Esophagus squamous epithelium (tissue), 5 donors: ENCODE data around the gene CTCF. TPM values are rescaled to one million over a fixed set of nuclear protein-coding genes. Genes with fewer than 3 reads are reported as not detected.

Source experiments
- DNase-seq: peaks from one replicate; lab custom pipeline; 2025; lab: John Stamatoyannopoulos, UW
- H3K27ac ChIP-seq, 4 donors: fragments of 200-600 bp; sonication (generic); one replicate each; pipeline ENCODE4 v1.5.1; 2016 to 2019; ENCODE audit warnings: mild to moderate bottlenecking in 1 of 4
- H3K27me3 ChIP-seq, 4 donors: fragments of 200-600 bp; sonication (generic); 1 replicate in 3 of 4; 2 replicates in 1 of 4; pipeline versions ENCODE4 v1.5.1 to v1.6.0; 2017 to 2021; ENCODE audit warnings: antibody characterized with exemption in 1 of 4
- H3K36me3 ChIP-seq, 3 donors: fragments of 200-600 bp; sonication (generic); one replicate each; pipeline ENCODE4 v1.5.1; 2016 to 2019
- H3K4me1 ChIP-seq, 3 donors: fragments of 200-600 bp; sonication (generic); one replicate each; pipeline ENCODE4 v1.5.1; 2017 to 2019
- H3K4me3 ChIP-seq, 4 donors: fragments of 200-600 bp; sonication (generic); 1 replicate in 3 of 4; 2 replicates in 1 of 4; pipeline ENCODE4 v1.5.1; 2016 to 2019; ENCODE audit warnings: mild to moderate bottlenecking in 2 of 4, moderate library complexity in 1 of 4
- H3K9me3 ChIP-seq, 3 donors: fragments of 200-600 bp; sonication (generic); one replicate each; pipeline ENCODE4 v1.5.1; 2016 to 2019
- POLR2A ChIP-seq, 4 donors: fragments of 450-650 bp; IDR thresholded peaks; one replicate each; pipeline ENCODE4 v1.6.1; 2017; ENCODE audit warnings: antibody characterized with exemption in 4 of 4, mild to moderate bottlenecking in 4 of 4, moderate library complexity in 3 of 4
- WGBS, 2 donors: methylation state at CpG; one replicate each; pipeline ENCODE4 v1.1.5; 2018; 5-methylcytosine and 5-hydroxymethylcytosine counted together
- intact Hi-C: fragments of 100-400 bp; cut with DNase I; formaldehyde crosslinking; loops from one replicate; pipeline ENCODE4 v1.15.0; 2022
- total RNA-seq, 4 donors: library from RNA; depleted of rRNA; stranded (reverse); fragments of >200 nt; gene quantifications; one replicate each; pipeline ENCODE4 v1.1.0, GENCODE V29; 2016
- TF ChIP-seq, protein P1 (sequence below), 6 experiments: fragments of 450-650 bp in 4 of 6; fragments of 200-600 bp in 2 of 6; sonication (generic) in 2 of 6; IDR thresholded peaks; one replicate each; pipeline ENCODE4 v1.5.1; 2016 to 2019; ENCODE audit warnings: antibody characterized with exemption in 6 of 6, mild to moderate bottlenecking in 4 of 6, moderate library complexity in 4 of 6
- donor health status: DM: yes; HTN: yes; CAD: no.

Gene CTCF
- total RNA-seq, 4 donors from 2014 or later = 29.9 to 35.5 (median 33.5) TPM

DNA sequence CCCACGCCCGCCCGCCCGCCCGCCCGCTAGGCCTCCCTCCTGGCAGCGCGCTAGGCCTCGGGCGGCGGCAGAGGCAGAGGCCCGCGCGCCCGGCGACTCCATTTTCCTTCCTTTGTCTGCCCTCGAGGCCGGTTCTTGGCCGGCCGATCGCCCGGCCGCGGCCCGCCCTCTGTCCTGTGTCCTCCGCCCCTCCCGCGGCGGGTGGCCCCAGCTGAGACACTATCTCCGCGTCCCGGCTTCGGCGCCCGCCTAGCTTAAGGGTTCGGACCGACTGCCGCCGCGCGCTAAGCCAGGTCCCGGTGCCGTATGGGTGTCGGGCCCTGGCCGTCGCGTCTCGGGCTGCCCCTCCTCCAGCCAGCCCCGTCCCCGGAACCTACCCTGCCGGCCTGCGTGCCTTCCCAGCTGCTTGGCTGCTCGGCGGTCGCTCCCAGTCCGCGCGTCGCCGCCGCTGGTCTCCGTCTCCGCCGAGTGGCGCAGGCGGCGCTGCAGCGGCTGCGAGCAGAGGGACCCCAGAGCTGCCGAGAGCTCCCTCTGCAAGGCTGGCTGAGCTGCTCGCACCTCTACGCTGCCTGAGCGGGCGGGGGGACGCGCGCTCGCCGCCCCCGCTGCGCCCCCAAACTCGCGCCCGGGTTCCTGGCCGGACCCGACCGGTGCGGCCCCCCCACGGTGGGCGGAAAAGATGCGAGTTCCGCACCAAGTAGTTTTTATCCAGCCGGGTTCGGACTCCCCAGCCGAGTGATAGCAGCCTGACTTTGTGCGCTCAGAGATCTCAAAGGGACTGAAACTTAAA lies 787 bp downstream of the CTCF start:
- no peak for DNase-seq
- Histone ChIP-seq H3K4me1 (peaks cover 15 to 62% (median 29%) of the 10 kb centered on the region in 3 donors), H3K27ac (peak overlapping the region; percentile 100), H3K36me3 (no peaks in the 10 kb centered on the region), H3K9me3 (no peaks in the 10 kb centered on the region), H3K27me3 (no peaks in the 10 kb centered on the region), H3K4me3 (peak overlapping the region; percentile 62 to 98 (median 91))
- whole genome bisulfite sequencing, 2 donors = 0% methylated on average over 6 to 12 of the region's 96 CpGs
- TF ChIP-seq POLR2A (IDR thresholded peaks at IDR 0.05) = no peak
- TF ChIP-seq, protein P1, sequence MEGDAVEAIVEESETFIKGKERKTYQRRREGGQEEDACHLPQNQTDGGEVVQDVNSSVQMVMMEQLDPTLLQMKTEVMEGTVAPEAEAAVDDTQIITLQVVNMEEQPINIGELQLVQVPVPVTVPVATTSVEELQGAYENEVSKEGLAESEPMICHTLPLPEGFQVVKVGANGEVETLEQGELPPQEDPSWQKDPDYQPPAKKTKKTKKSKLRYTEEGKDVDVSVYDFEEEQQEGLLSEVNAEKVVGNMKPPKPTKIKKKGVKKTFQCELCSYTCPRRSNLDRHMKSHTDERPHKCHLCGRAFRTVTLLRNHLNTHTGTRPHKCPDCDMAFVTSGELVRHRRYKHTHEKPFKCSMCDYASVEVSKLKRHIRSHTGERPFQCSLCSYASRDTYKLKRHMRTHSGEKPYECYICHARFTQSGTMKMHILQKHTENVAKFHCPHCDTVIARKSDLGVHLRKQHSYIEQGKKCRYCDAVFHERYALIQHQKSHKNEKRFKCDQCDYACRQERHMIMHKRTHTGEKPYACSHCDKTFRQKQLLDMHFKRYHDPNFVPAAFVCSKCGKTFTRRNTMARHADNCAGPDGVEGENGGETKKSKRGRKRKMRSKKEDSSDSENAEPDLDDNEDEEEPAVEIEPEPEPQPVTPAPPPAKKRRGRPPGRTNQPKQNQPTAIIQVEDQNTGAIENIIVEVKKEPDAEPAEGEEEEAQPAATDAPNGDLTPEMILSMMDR (IDR thresholded peaks at IDR 0.05) = peak in 4 of 6 experiments; percentile 4 to 24 (median 18)
- intact Hi-C loops = loop anchor here (10.0 kb wide), 1 partner anchor 102 kb away; the partner anchor contains the start of genes ACD, C16orf86, ENKD1 and PARD6A

DNA sequence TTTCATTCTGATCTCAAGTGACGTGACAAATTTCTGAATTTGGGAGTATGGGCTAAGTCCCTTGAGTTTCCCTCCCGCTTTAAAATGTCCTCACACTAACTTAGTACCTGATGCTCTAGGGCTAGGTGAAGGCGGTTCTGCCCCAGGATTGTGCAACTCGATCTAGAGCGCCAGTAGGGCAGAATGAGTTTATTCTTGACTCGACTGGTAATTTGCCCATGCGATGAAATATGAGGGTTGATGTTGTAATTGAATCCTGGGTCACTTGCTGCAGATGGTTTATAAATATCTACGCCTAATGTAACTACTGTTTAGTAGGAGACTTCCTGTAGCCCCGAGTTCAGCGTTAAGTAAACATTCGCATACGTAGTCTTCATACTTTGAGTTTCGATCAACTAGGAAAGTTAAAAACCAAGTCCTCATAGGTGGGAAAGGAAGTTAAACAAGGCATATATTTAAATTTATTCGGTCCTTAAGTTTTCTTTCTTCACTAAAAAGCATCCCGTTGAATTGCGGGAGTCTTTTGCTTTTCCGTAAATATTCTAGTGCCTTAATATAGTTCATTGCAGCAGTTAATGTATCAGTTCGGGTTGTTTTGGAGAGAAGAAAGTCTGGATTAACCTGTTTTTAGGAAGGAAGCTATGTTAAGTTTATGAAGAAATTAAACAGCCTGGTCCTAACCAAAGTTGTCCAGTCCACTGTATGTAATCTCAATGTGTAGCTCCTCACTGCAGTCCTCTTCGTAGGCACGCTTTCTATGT lies 1.6 kb downstream of the CTCF start:
- intact Hi-C loops = loop anchor here (10.0 kb wide), 1 partner anchor 101 kb away; the partner anchor contains the start of genes ACD, C16orf86, ENKD1 and PARD6A
- Histone ChIP-seq H3K27ac (peak overlapping the region; percentile 100), H3K4me3 (peak overlapping the region; percentile 62 to 98 (median 91)), H3K36me3 (no peaks in the 10 kb centered on the region), H3K4me1 (peaks cover 15 to 62% (median 29%) of the 10 kb centered on the region in 3 donors), H3K27me3 (no peaks in the 10 kb centered on the region), H3K9me3 (no peaks in the 10 kb centered on the region)
- 1 to 3% methylated on average over 18 to 19 of the region's 20 CpGs for WGBS, 2 donors
- DNase-seq = no peak
- TF ChIP-seq POLR2A (IDR thresholded peaks at IDR 0.05) = peak in 1 of 4 donors; percentile 46
- TF ChIP-seq, protein P1 (IDR thresholded peaks at IDR 0.05) = no peak

DNA sequence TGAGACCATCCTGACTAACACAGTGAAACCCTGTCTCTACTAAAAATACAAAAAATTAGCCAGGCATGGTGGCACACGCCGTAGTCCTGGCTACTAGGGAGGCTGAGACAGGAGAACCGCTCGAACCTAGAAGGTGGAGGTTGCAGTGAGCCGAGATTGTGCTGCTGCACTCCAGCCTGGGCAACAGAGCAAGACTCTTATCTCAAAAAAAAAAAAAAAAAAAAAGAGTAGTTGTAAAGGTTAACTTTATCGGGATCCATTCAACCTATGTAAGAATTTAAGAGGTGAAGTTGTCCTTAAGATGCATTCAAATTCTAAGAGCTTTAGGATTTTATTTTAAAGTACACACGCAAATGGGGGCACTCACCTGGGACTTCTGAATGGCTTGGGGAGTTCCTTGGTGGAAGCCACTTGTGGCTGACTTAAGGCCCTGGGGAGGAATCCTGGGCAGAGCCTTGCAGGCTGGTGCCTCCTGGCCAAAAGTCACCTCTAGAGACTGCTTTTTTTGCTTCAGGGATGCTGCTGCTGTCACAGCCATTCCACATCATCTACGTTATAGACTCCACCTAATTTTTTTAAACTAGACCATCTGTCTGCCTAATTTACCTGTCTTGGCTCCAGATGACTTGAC lies 3.3 kb downstream of the CTCF start:
- Histone ChIP-seq H3K36me3 (no peaks in the 10 kb centered on the region), H3K9me3 (no peaks in the 10 kb centered on the region), H3K4me3 (no peak overlapping the region), H3K4me1 (peaks cover 10 to 53% (median 26%) of the 10 kb centered on the region in 3 donors), H3K27me3 (no peaks in the 10 kb centered on the region), H3K27ac (no peak overlapping the region)
- TF ChIP-seq, protein P1 (IDR thresholded peaks at IDR 0.05) = no peak
- no peak for TF ChIP-seq POLR2A (IDR thresholded peaks at IDR 0.05)
- no peak for DNase-seq
- WGBS, 2 donors = 80 to 82% methylated on average over 8 of the region's 8 CpGs
- intact Hi-C loops = loop anchor here (10.0 kb wide), 1 partner anchor 99 kb away; the partner anchor contains the start of genes ACD, C16orf86, ENKD1 and PARD6A

DNA sequence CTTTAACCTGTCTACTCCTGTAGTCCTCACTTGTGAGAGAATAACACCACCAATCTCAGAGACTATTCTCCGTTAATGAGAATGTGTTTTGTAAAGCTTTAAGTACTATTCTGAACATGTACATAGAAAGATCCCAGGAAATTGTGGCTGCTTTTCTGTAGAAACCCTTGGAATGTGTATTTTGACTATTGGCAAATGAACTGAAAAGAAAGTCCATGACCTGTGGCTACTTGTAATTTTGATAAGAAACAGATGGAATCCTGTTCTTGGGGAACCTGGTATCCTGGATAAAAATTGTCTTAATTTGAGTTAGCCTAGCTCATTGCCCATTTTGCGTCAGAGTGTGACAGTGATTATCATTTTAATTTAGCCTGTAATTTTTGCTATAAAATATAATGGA lies 9.1 kb downstream of the CTCF start:
- Histone ChIP-seq H3K9me3 (no peaks in the 10 kb centered on the region), H3K36me3 (peaks cover 0 to 54% (median 0%) of the 10 kb centered on the region in 3 donors), H3K4me3 (no peak overlapping the region), H3K27me3 (no peaks in the 10 kb centered on the region), H3K27ac (no peak overlapping the region), H3K4me1 (peaks cover 0 to 33% (median 6%) of the 10 kb centered on the region in 3 donors)
- 70 to 82% methylated on average over 2 of the region's 2 CpGs for WGBS, 2 donors
- no peak for DNase-seq
- intact Hi-C loops = no loop called here
- no peak for TF ChIP-seq POLR2A (IDR thresholded peaks at IDR 0.05)
- TF ChIP-seq, protein P1 (IDR thresholded peaks at IDR 0.05) = no peak
